ENCODE results near the gene BRI3. TPM values are rescaled to one million over a fixed set of nuclear protein-coding genes. Genes with fewer than 3 reads are reported as not detected.

BRI3 gene
- total RNA-seq, 2 experiments from 2014 or later = 57.0 to 59.3 TPM

DNA sequence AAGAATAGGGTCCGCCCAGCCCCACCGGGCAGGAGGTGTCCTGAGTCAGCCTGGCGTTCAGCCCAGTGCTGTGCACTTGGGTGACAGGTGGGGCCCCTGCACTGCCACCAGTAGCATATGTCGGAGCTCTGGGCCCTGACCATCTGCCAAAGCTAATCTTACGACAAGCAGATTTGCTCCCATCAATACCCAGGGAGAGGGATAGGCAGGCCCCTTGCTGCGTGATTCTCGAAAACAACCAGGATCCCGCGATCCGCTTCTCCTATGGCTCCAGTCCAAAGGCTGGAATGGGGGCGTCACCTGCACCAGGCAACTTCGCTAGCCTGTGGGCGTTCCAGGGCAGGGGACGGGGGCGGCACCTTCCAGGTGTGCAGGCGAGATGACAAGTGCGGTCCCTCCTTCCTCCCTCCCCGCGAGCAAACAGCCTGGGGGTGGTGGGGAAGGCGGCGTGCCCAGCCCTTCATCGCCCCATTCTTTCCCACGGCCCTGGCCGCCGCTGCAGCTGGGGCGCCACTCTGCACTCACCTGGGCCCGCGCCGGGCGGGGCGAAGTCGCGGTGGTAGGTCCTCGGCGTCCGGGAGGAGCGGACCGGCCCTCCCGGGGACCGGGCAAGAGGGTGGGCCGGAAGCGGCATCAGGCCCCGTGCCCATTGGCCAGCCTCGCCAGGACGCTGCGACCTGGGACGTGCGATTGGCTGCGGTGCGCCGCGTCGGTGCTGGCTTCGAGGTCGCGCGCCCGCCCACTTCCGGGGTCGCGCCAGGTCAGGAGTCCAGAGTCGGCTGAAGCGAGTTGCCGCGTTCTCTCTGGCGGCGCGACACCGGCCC is 29.7 kb upstream of the BRI3 start, which contains the start of gene TECPR1:
TECPR1 (minus strand) TSS at position 632 of the 824 bp plus-strand sequence. CDS start 6,086 bp downstream, outside the sequence.
- CTCF ChIA-PET = interaction anchor here (1.4 kb wide), 1 partner anchor 231 kb away, joined by 3 read pairs; no protein-coding TSS in a partner anchor
- POLR2A ChIA-PET = interaction anchor here (0.5 to 1.6 kb wide), 2 partner anchors 29 to 49 kb away, joined by 3 to 4 read pairs; no protein-coding TSS in a partner anchor

DNA sequence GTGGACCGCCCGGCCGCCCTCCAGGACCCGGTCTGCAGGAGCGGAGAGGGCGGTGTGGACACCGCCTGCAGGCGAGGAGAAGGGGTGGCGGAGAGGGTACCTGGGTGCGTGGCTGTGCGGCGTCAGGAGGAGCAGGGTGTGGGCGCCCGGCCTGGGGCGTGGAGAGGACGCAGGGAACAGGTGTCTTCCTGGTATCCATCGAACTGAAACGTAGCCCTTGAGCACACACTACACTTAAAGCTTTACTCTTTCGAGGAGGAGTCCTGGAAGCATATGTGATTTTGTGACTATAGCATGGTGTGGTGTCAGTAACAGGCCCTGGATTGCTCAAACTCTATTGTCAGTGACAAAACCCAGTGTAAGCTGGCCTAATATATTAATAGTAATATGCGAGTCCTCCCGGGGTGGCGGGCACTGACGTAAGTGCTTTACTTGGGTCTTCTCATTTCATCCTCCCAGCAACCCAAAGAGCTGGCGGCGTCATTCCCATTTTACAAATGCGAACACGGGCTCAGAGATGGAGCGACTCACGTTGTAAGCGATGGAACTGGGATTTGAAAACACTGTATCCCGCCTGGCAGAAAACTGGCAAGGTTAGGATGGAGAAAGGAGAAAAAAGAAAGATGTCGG is 28.9 kb upstream of the BRI3 start:
- ChIA-PET POLR2A (interaction anchor here (1.6 kb wide), 1 partner anchor 50 kb away, joined by 4 read pairs; no protein-coding TSS in a partner anchor), CTCF (no interaction called here)

- POLR2A ChIA-PET = no interaction called here
- CTCF ChIA-PET = no interaction called here
These were observed 27.0 kb upstream of the BRI3 start for GRCh38 chr7:98254516-98254915.

DNA sequence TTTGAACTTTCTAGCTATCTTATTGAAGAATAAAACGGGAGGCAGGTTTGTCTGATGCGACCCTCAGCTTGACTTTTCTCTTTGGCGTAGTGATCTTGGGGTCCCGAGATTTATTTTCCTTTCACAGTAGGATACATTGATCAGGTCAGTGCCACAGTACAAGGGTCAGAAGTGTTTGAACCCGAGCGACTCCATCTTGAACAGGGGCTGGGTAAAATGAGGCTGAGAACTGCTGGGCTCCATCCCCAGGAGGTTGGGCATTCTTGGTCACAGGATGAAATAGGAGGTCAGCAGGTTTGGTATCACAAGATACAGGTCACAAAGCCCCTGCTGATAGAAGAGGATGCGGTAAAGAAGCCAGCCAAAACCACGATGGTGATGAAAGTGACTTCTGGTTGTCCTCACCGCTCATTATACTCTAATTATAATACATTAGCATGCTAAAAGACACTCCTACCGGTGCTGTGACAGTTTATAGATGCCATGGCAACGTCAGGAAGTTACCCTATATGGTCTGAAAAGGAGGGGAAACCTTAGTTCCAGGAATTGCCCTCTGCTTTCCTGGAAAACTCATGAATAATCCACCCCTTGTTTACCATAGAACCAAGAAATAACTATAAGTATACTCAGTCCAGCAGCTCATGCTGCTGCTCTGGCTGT is 26.4 kb upstream of the BRI3 start:
- POLR2A ChIA-PET = no interaction called here
- CTCF ChIA-PET = no interaction called here

- CTCF ChIA-PET = interaction anchor here (0.6 kb wide), 1 partner anchor 85 kb away, joined by 3 read pairs; no protein-coding TSS in a partner anchor
These were observed 25.1 kb upstream of the BRI3 start for GRCh38 chr7:98256431-98256830.

DNA sequence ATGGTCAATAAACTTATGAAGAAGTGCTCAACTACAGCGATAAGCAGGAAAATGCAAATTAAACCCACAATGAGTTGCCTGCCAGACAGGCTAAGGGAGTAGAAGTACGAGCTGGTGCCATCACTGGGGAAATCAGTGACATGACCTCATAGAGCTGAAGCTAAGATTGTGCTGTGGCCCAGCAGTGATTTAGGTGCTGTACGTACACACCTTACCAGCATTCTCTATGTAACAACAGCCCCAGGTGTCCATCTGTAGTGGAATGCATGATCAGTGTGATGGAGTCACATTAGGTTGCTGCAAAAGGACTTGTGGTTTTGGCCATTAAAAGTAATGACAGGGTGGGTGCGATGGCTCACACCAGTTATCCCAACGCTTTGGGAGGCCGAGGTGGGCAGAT is 23.8 kb upstream of the BRI3 start:
- ChIA-PET POLR2A (no interaction called here), CTCF (interaction anchor here (0.7 kb wide), 1 partner anchor 21 kb away, joined by 3 read pairs; no protein-coding TSS in a partner anchor)

More at GRCh38 chr7:98256431-98256830, 25.1 kb upstream of the BRI3 start:
- POLR2A ChIA-PET = no interaction called here

GRCh38 chr7:98265841-98266271 is 15.6 kb upstream of the BRI3 start:
- ChIA-PET CTCF (interaction anchor here (0.7 to 1.3 kb wide), 2 partner anchors 80 to 294 kb away, joined by 3 read pairs; no protein-coding TSS in a partner anchor), POLR2A (interaction anchor here (0.6 kb wide), 1 partner anchor 15 kb away, joined by 3 read pairs; no protein-coding TSS in a partner anchor)

- POLR2A ChIA-PET = no interaction called here
- CTCF ChIA-PET = interaction anchor here (1.0 to 1.3 kb wide), 2 partner anchors 81 to 245 kb away, joined by 3 read pairs; no protein-coding TSS in a partner anchor
These were observed 14.6 kb upstream of the BRI3 start for GRCh38 chr7:98266840-98267239.

GRCh38 chr7:98267303-98267702 is 14.2 kb upstream of the BRI3 start:
- ChIA-PET CTCF (interaction anchor here (1.0 kb wide), 1 partner anchor 246 kb away, joined by 3 read pairs; no protein-coding TSS in a partner anchor), POLR2A (no interaction called here)

GRCh38 chr7:98276241-98276761 is 5.2 kb upstream of the BRI3 start:
- POLR2A ChIA-PET = no interaction called here
- CTCF ChIA-PET = no interaction called here

DNA sequence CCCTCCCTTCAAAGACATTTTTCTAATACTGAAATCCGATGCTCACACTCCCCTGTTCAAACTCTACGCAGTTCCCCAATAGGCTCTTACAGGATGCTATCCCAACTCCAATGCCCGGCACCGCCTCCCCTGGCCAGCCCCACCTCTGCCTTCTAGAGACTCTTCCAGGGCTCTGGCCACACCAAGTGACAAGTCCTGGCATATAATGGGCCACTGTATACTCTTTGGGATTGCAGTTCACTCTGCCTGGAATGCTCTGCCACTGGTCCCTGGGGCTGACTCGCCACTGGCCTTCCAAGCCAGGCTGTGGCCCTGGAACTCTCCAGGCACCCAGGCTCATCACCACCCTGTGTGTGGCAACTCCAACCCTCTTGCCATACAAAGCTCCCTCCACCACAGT is 3.1 kb upstream of the BRI3 start:
- POLR2A ChIA-PET = interaction anchor here (0.7 kb wide), 1 partner anchor 77 kb away, joined by 6 read pairs; no protein-coding TSS in a partner anchor
- CTCF ChIA-PET = interaction anchor here (0.6 kb wide), 1 partner anchor 21 kb away, joined by 3 read pairs; no protein-coding TSS in a partner anchor

GRCh38 chr7:98278936-98279335 is 2.5 kb upstream of the BRI3 start:
- POLR2A ChIA-PET = no interaction called here

DNA sequence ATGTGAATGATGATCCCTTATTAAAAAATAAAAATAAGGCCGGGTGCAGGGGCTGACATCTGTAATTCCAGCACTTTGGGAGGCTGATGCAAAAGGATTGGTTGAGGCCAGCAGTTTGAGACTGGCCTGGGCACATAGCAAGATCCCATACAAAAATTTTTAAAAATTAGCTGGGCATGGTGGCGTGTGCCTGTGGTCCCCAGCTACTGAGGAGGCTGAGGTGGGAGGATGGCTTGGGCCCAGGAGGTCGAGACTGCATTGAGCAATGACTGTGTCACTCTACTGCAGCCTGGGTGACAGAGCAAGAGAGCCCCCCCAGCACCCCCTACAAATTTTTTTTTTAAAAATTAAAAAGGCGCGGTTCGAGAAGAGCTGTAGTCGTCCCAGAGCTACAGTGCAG is 1.2 kb upstream of the BRI3 start:
- ChIA-PET POLR2A (interaction anchor here (0.7 kb wide), 1 partner anchor 29 kb away, joined by 3 read pairs; no protein-coding TSS in a partner anchor), CTCF (interaction anchor here (1.0 kb wide), 1 partner anchor 36 kb away, joined by 4 read pairs; no protein-coding TSS in a partner anchor)

More at GRCh38 chr7:98278936-98279335, 2.5 kb upstream of the BRI3 start:
- CTCF ChIA-PET = interaction anchor here (0.6 kb wide), 1 partner anchor 22 kb away, joined by 3 read pairs; no protein-coding TSS in a partner anchor

- ChIA-PET POLR2A (no interaction called here), CTCF (no interaction called here)
These were observed 496 bp downstream of the BRI3 start for GRCh38 chr7:98281757-98282606.

- CTCF ChIA-PET = no interaction called here
- POLR2A ChIA-PET = no interaction called here
These were observed 1.2 kb downstream of the BRI3 start for GRCh38 chr7:98282703-98283102.

DNA sequence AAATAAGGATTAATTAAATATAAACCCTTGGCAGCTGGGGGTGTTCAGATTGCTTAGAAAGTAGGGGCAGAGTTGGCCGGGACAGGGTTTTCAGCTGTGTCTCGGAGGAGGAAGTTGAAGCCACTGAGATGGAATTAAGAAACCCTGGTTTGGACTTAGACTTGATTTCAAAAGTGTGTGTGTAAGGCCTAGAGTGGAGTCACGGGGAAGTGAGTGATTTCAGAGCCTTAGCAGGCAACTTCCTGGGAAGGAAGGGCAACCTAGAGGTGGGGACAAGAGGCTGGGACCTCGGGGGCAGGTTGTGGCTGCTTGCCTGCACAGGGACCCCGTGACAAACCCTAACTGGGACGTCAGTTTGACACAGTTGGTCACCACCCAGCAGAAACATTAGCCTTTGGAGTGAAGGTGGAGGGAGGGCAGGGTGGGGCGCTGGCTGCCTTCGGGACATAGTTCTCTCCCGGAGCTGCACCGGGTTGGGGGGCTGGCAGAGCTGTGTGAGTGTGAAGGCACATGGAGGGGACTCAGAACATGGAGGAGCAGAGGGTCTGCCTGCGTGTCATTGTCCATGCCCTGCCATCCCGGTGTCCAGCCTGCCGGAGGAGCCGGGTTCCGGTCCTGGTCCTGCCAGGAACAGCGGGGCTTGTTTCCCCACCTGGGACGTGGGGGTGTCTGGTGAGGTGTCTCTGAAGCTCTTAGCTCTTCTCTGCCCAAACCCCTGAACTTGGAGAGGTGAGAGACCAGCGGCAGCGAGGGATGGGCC is 1.8 kb downstream of the BRI3 start:
- POLR2A ChIA-PET = no interaction called here

DNA sequence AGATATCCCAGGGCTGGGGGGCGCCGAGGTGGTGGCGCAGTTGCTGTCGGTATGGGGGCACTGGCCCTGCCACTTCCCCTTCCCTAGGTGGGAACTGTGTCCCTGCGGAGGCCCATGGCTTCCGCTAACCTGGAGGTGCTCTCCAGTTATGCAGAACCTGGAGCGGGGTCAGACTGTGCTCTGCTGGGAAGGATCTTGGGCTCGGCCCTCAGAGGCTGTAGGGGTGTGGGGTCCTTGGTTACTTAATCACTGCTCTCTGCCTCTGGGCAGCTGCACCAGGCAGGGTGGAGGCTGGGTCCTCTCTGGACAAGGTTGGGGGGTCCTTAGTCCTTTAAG is 2.4 kb downstream of the BRI3 start:
- POLR2A ChIA-PET = no interaction called here

More for the DNA sequence above, 1.8 kb downstream of the BRI3 start:
- CTCF ChIA-PET = no interaction called here

More for the DNA sequence above, 2.4 kb downstream of the BRI3 start:
- CTCF ChIA-PET = no interaction called here

All from activated CD8-positive, alpha-beta memory T cell treated with anti-CD3 and anti-CD28 coated beads for 36 hours (primary cell).